ENCODE data around the gene UST.
"Not testable (repeated sequence)": the region's sequence is repeated elsewhere in the genome, so short reads cannot be mapped to it uniquely, and the experiment has no call there.

UST gene

DNA sequence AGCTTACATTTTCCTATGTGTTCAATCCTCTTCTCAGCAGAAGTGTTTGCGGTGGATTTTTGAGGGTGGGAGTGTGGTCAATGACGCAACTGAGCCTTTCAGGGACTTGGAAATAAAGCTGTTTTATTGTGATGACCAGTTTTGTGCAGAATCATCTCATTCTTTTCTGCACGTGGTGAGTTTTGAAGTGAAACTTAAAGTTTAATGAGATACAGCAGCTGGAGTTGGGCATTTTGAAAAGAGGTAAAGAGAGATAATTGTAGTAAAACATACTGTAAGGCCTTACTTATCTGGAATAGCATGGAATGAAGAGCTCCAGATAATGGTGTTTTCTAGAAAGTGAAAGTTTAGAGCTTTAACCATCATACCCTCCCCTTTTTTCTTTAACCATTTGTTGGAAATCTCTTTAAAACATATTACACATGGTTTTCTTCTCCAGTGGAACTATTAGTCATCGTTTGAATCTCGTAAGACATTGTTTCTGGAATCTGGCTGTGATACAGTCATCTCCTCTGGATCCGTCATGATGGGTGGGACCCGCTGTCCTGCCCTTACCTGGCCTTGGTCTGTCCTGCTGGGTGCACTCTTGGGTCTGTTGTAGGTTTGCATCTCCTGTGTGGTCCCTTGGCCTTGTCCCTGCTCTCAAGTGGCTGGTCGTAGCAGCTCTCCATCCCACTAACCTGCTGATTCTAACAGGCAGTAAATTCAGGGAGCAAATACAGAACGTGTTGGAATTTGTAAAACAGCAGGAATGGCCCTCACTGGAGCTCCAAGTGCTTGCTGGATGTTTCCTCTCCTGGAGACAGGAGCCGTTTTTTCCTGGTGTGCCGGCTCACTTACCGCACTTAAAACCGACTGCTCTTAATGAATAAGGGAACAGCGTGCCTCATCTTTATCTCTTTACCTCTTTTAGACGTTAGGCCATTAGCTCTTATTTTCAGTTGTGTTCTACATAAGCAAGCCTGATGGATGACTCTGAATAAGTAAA, 29.8 kb downstream of the UST start:
- Histone ChIP-seq H3K4me3 (ENCODE audit: low read length) (no peak overlapping the region), H3K4me1 (ENCODE audit: control insufficient read depth, insufficient read depth, low read length) (peaks cover 2% of the 10 kb centered on the region), H3K36me3 (ENCODE audit: control insufficient read depth, insufficient read depth, low read length) (no peaks in the 10 kb centered on the region), H3K27ac (ENCODE audit: low read length) (no peak overlapping the region), H3K27me3 (ENCODE audit: control insufficient read depth, insufficient read depth, low read length) (no peaks in the 10 kb centered on the region), H3K9me3 (ENCODE audit: control insufficient read depth, insufficient read depth, low read length) (no peaks in the 10 kb centered on the region)
- DNase-seq (ENCODE audit: low read depth, low spot score) = no peak
- no CpG with 5 or more reads among the region's 15 CpGs for WGBS (ENCODE audit: insufficient coverage, insufficient read length)

GRCh38 chr6:148779142-148779562, 32.3 kb downstream of the UST start:
- H3K27me3 ChIP-seq (ENCODE audit: control insufficient read depth, insufficient read depth, low read length) = no peaks in the 10 kb centered on the region
- no peak for DNase-seq (ENCODE audit: low read depth, low spot score)

DNA sequence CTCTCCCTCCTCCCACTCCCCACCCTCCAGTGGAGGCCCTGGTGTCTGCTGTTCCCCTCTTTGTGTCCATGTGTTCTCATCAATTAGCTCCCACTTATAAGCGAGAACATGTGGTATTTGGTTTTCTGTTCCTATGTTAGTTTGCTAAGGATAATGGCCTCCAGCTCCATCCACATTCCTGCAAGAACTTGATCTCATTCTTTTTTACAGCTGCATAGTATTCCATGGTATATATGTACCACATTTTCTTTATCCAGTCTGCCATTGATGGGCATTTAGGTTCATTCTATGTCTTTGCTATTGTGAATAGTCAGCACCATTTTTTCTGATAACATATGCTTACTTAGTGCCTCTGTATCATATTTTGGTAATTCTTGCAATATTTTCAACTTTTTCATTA, 33.6 kb downstream of the UST start:
- not testable (repeated sequence) for H3K4me1 ChIP-seq (ENCODE audit: control insufficient read depth, insufficient read depth, low read length); H3K36me3 ChIP-seq (ENCODE audit: control insufficient read depth, insufficient read depth, low read length); DNase-seq (ENCODE audit: low read depth, low spot score); H3K27me3 ChIP-seq (ENCODE audit: control insufficient read depth, insufficient read depth, low read length); H3K27ac ChIP-seq (ENCODE audit: low read length); H3K4me3 ChIP-seq (ENCODE audit: low read length); H3K9me3 ChIP-seq (ENCODE audit: control insufficient read depth, insufficient read depth, low read length)
- WGBS (ENCODE audit: insufficient coverage, insufficient read length) = no CpG with 5 or more reads among the region's 1 CpG

More at GRCh38 chr6:148779142-148779562, 32.3 kb downstream of the UST start:
- H3K4me1 ChIP-seq (ENCODE audit: control insufficient read depth, insufficient read depth, low read length) = peaks cover 2% of the 10 kb centered on the region
- no peak overlapping the region for H3K27ac ChIP-seq (ENCODE audit: low read length)
- no peaks in the 10 kb centered on the region for H3K36me3 ChIP-seq (ENCODE audit: control insufficient read depth, insufficient read depth, low read length)
- no peak overlapping the region for H3K4me3 ChIP-seq (ENCODE audit: low read length)
- H3K9me3 ChIP-seq (ENCODE audit: control insufficient read depth, insufficient read depth, low read length) = no peaks in the 10 kb centered on the region
- WGBS (ENCODE audit: insufficient coverage, insufficient read length) = no CpG with 5 or more reads among the region's 6 CpGs

DNA sequence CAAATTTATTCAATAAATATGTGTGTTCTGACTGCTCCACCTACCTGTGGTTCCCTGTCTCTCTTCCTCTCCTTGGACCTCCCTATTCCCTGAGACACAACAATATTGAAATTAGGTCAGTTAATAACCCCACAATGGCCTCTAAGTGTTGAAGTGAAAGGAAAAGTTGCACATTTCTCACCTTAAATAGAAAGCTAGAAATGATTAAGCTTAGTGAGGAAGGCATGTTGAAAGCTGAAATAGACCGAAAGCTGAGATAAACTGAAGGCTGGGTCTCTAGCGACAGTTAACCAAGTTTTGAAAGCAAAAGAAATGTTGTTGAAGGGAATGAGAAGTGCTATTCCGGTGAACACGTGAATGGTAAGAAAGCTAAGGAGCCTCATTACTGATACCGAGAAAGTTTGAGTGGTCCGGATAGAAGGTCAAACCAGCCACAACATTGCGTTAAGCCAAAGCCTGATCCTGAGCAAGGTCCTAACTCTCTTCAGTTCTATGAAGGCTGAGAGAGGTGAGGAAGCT, 34.1 kb downstream of the UST start:
- Histone ChIP-seq H3K27me3 (ENCODE audit: control insufficient read depth, insufficient read depth, low read length) (no peaks in the 10 kb centered on the region), H3K36me3 (ENCODE audit: control insufficient read depth, insufficient read depth, low read length) (no peaks in the 10 kb centered on the region), H3K4me1 (ENCODE audit: control insufficient read depth, insufficient read depth, low read length) (peaks cover 2% of the 10 kb centered on the region), H3K27ac (ENCODE audit: low read length) (no peak overlapping the region), H3K4me3 (ENCODE audit: low read length) (no peak overlapping the region), H3K9me3 (ENCODE audit: control insufficient read depth, insufficient read depth, low read length) (no peaks in the 10 kb centered on the region)
- WGBS (ENCODE audit: insufficient coverage, insufficient read length) = no CpG with 5 or more reads among the region's 7 CpGs
- no peak for DNase-seq (ENCODE audit: low read depth, low spot score)

DNA sequence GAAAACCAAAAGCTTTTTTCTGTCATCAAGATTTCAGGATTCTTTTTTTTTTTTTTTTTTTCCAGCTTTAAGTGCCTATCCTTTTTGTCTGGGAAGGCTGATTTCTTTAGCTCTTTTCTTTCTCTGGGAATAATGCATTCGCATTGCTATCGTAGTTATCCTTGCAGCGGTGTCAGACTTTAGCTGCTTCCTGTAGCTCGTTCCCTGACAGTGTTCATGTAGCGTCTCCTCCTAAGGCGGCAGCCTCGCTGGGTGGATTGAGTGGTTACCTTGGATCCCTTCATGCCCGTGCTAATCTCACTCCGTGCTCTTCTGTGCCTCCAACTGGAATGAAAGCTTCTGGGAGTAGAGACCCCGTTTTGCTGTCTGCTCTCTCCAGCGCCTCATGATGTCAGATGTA, 43.1 kb downstream of the UST start:
- no CpG with 5 or more reads among the region's 11 CpGs for WGBS (ENCODE audit: insufficient coverage, insufficient read length)
- DNase-seq (ENCODE audit: low read depth, low spot score) = no peak
- no peak overlapping the region for H3K4me3 ChIP-seq (ENCODE audit: low read length)
- no peaks in the 10 kb centered on the region for H3K9me3 ChIP-seq (ENCODE audit: control insufficient read depth, insufficient read depth, low read length)
- H3K27ac ChIP-seq (ENCODE audit: low read length) = no peak overlapping the region
- H3K36me3 ChIP-seq (ENCODE audit: control insufficient read depth, insufficient read depth, low read length) = no peaks in the 10 kb centered on the region
- no peaks in the 10 kb centered on the region; the same call in 1 of the 2 replicates for H3K4me1 ChIP-seq (ENCODE audit: control insufficient read depth, insufficient read depth, low read length)
- no peaks in the 10 kb centered on the region for H3K27me3 ChIP-seq (ENCODE audit: control insufficient read depth, insufficient read depth, low read length)

- WGBS (ENCODE audit: insufficient coverage, insufficient read length) = no CpG with 5 or more reads among the region's 10 CpGs
- peaks cover 2% of the 10 kb centered on the region for H3K4me1 ChIP-seq (ENCODE audit: control insufficient read depth, insufficient read depth, low read length)
- H3K36me3 ChIP-seq (ENCODE audit: control insufficient read depth, insufficient read depth, low read length) = no peaks in the 10 kb centered on the region
- no peak for DNase-seq (ENCODE audit: low read depth, low spot score)
- no peaks in the 10 kb centered on the region for H3K27me3 ChIP-seq (ENCODE audit: control insufficient read depth, insufficient read depth, low read length)
- H3K4me3 ChIP-seq (ENCODE audit: low read length) = no peak overlapping the region
- H3K9me3 ChIP-seq (ENCODE audit: control insufficient read depth, insufficient read depth, low read length) = no peaks in the 10 kb centered on the region
- no peak overlapping the region for H3K27ac ChIP-seq (ENCODE audit: low read length)
These were observed 43.6 kb downstream of the UST start for GRCh38 chr6:148790404-148790803.

DNA sequence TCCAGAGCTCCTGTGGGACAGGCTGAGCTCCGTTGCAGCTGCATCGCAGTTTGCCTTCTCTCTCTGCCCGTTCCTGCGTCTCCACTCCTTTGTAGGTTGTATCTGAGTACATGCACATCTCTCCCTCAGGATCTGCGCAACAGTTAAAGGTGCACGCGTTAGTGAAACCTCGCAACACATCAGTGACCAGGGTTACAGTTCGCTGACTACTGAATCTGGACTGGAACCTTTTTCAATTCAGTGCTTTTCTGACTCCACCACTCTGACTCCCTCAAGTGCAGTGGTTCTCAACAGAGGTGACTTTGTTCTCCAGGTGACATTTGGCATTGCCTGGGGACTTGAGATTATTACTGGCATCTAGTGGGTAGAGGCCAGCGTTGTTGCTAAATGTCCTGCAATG, 44.0 kb downstream of the UST start:
- DNase-seq (ENCODE audit: low read depth, low spot score) = no peak
- WGBS (ENCODE audit: insufficient coverage, insufficient read length) = no CpG with 5 or more reads among the region's 10 CpGs
- Histone ChIP-seq H3K27ac (ENCODE audit: low read length) (no peak overlapping the region), H3K36me3 (ENCODE audit: control insufficient read depth, insufficient read depth, low read length) (no peaks in the 10 kb centered on the region), H3K4me3 (ENCODE audit: low read length) (no peak overlapping the region), H3K9me3 (ENCODE audit: control insufficient read depth, insufficient read depth, low read length) (no peaks in the 10 kb centered on the region), H3K4me1 (ENCODE audit: control insufficient read depth, insufficient read depth, low read length) (peaks cover 2% of the 10 kb centered on the region), H3K27me3 (ENCODE audit: control insufficient read depth, insufficient read depth, low read length) (no peaks in the 10 kb centered on the region)

- H3K27me3 ChIP-seq (ENCODE audit: control insufficient read depth, insufficient read depth, low read length) = no peaks in the 10 kb centered on the region
- H3K4me3 ChIP-seq (ENCODE audit: low read length) = no peak overlapping the region
- DNase-seq (ENCODE audit: low read depth, low spot score) = no peak
- H3K9me3 ChIP-seq (ENCODE audit: control insufficient read depth, insufficient read depth, low read length) = no peaks in the 10 kb centered on the region
- H3K27ac ChIP-seq (ENCODE audit: low read length) = no peak overlapping the region
- WGBS (ENCODE audit: insufficient coverage, insufficient read length) = no CpG with 5 or more reads among the region's 3 CpGs
- peaks cover 2% of the 10 kb centered on the region for H3K4me1 ChIP-seq (ENCODE audit: control insufficient read depth, insufficient read depth, low read length)
- H3K36me3 ChIP-seq (ENCODE audit: control insufficient read depth, insufficient read depth, low read length) = no peaks in the 10 kb centered on the region
These were observed 44.5 kb downstream of the UST start for GRCh38 chr6:148791372-148791771.

DNA sequence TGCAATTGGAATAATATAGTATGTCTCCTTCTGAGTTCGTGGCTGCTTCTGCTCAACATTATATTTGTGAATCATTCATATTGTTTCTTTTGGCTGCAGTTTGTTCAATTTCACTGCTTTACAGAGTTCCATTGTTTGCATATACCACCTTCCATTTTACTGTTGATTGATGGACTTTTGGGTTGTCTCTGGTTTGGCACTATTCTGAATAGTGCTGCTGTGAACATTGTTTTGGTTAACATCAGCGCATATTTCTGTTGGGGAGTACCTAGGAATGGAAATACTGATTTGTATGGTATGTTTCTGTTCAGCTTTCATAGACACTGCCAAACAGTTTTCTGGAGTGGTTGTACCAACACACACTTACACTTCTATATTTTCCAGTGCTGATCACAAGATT, 46.9 kb downstream of the UST start:
- H3K4me3 ChIP-seq (ENCODE audit: low read length) = no peak overlapping the region
- no peak for DNase-seq (ENCODE audit: low read depth, low spot score)
- no peaks in the 10 kb centered on the region for H3K36me3 ChIP-seq (ENCODE audit: control insufficient read depth, insufficient read depth, low read length)
- H3K9me3 ChIP-seq (ENCODE audit: control insufficient read depth, insufficient read depth, low read length) = no peaks in the 10 kb centered on the region
- peaks cover 2% of the 10 kb centered on the region for H3K4me1 ChIP-seq (ENCODE audit: control insufficient read depth, insufficient read depth, low read length)
- H3K27me3 ChIP-seq (ENCODE audit: control insufficient read depth, insufficient read depth, low read length) = no peaks in the 10 kb centered on the region
- WGBS (ENCODE audit: insufficient coverage, insufficient read length) = no CpG with 5 or more reads among the region's 2 CpGs
- H3K27ac ChIP-seq (ENCODE audit: low read length) = no peak overlapping the region

DNA sequence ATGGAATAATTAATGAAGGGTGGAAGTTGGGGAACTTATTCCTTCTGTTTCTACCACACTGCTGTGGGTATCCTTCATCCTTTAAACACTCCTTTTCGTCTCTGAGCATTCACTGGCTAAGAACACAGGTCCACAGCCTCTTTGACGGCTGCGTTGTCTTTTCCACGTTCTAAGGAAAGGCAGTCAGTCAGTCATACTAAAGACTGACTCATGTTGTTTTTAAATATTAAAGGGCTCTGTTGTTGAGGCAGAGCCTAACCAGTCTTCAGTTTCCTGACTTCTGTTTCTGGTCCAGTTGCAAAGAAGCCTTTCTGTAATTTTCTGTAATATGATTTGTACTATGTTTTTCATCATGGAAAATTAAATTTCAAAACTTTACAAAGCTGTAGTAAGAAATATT, 48.0 kb downstream of the UST start:
- WGBS (ENCODE audit: insufficient coverage, insufficient read length) = no CpG with 5 or more reads among the region's 4 CpGs
- Histone ChIP-seq H3K9me3 (ENCODE audit: control insufficient read depth, insufficient read depth, low read length) (no peaks in the 10 kb centered on the region), H3K4me3 (ENCODE audit: low read length) (no peak overlapping the region), H3K36me3 (ENCODE audit: control insufficient read depth, insufficient read depth, low read length) (no peaks in the 10 kb centered on the region), H3K27me3 (ENCODE audit: control insufficient read depth, insufficient read depth, low read length) (no peaks in the 10 kb centered on the region), H3K4me1 (ENCODE audit: control insufficient read depth, insufficient read depth, low read length) (peaks cover 2% of the 10 kb centered on the region), H3K27ac (ENCODE audit: low read length) (no peak overlapping the region)
- no peak for DNase-seq (ENCODE audit: low read depth, low spot score)

Measured in iPS DF 6.9 (cell line).